Suprapubic skin (tissue), 4 donors: ENCODE data around the gene GRIP2. TPM values are rescaled to one million over a fixed set of nuclear protein-coding genes. Genes with fewer than 3 reads are reported as not detected.
"Not testable (repeated sequence)": the region's sequence is repeated elsewhere in the genome, so short reads cannot be mapped to it uniquely, and the experiment has no call there.

Source experiments
- DNase-seq, 2 donors: peaks; one replicate each; pipeline ENCODE4 v3.0.0-alpha.2; 2019; ENCODE audit warnings: low spot score in 2 of 2
- H3K27ac ChIP-seq: fragments of 200-600 bp; sonication (generic); one replicate; pipeline ENCODE4 v1.5.1; 2019
- H3K27me3 ChIP-seq: fragments of 200-600 bp; sonication (generic); one replicate; pipeline ENCODE4 v1.5.1; 2019
- H3K36me3 ChIP-seq: fragments of 200-600 bp; sonication (generic); one replicate; pipeline ENCODE4 v1.5.1; 2019
- H3K4me1 ChIP-seq: fragments of 200-600 bp; sonication (generic); one replicate; pipeline ENCODE4 v1.5.1; 2019
- H3K4me3 ChIP-seq: fragments of 200-600 bp; sonication (generic); one replicate; pipeline ENCODE4 v1.5.1; 2019; ENCODE audit warnings: mild to moderate bottlenecking
- H3K9me3 ChIP-seq: fragments of 200-600 bp; sonication (generic); one replicate; pipeline ENCODE4 v1.5.1; 2019
- CTCF ChIP-seq, 2 donors: fragments of 200-600 bp in 1 of 2; fragments of 450-650 bp in 1 of 2; sonication (generic) in 1 of 2; IDR thresholded peaks; one replicate each; pipeline ENCODE4 v1.5.1; 2016 to 2019; ENCODE audit warnings: antibody characterized with exemption in 2 of 2, mild to moderate bottlenecking in 1 of 2, moderate library complexity in 1 of 2
- EP300 ChIP-seq: sonication (generic); formaldehyde crosslinking; IDR thresholded peaks from one replicate; pipeline ENCODE4 v1.6.1; 2017; ENCODE audit warnings: antibody characterized with exemption
- POLR2A ChIP-seq, 2 donors: fragments of 450-650 bp; IDR thresholded peaks; one replicate each; pipeline ENCODE4 v1.6.1; 2017; ENCODE audit warnings: antibody characterized with exemption in 2 of 2, mild to moderate bottlenecking in 2 of 2, moderate library complexity in 2 of 2
- POLR2AphosphoS5 ChIP-seq, 3 donors: sonication (generic); formaldehyde crosslinking; IDR thresholded peaks; one replicate each; pipeline ENCODE4 v1.6.1; 2017; ENCODE audit warnings: antibody characterized with exemption in 3 of 3
- whole genome bisulfite sequencing: methylation state at CpG from one replicate; pipeline ENCODE4 v1.1.5; 2018; 5-methylcytosine and 5-hydroxymethylcytosine counted together
- total RNA-seq, 4 donors: library from RNA; depleted of rRNA; stranded (reverse); fragments of >200 nt; gene quantifications; one replicate each; pipeline ENCODE4 v1.1.0, GENCODE V29; 2016

GRIP2 gene
- total RNA-seq, 4 donors from 2014 or later = 0.65 to 5.8 (median 3.0) TPM

GRCh38 chr3:14518432-14518802 is 21.7 kb downstream of the GRIP2 start:
- H3K27ac ChIP-seq = no peak overlapping the region
- DNase-seq = peak; percentile 35 to 67

GRCh38 chr3:14517601-14518431 is 22.3 kb downstream of the GRIP2 start:
- WGBS = 91% methylated on average over 18 of the region's 22 CpGs
- DNase-seq = peak; percentile 49 to 52
- Histone ChIP-seq H3K4me1 (no peaks in the 10 kb centered on the region), H3K27ac (no peak overlapping the region), H3K9me3 (no peaks in the 10 kb centered on the region), H3K27me3 (no peaks in the 10 kb centered on the region), H3K4me3 (no peak overlapping the region), H3K36me3 (no peaks in the 10 kb centered on the region)
- TF ChIP-seq EP300 (no peak), POLR2AphosphoS5 (IDR thresholded peaks at IDR 0.05) (no peak), CTCF (IDR thresholded peaks at IDR 0.05) (no peak), POLR2A (IDR thresholded peaks at IDR 0.05) (no peak)

More at GRCh38 chr3:14518432-14518802, 21.7 kb downstream of the GRIP2 start:
- no peaks in the 10 kb centered on the region for H3K36me3 ChIP-seq
- no peak overlapping the region for H3K4me3 ChIP-seq
- H3K4me1 ChIP-seq = no peaks in the 10 kb centered on the region
- H3K27me3 ChIP-seq = no peaks in the 10 kb centered on the region
- 83% methylated on average over 7 of the region's 7 CpGs for WGBS
- TF ChIP-seq CTCF (IDR thresholded peaks at IDR 0.05) = no peak
- TF ChIP-seq POLR2A (IDR thresholded peaks at IDR 0.05) = no peak
- no peaks in the 10 kb centered on the region for H3K9me3 ChIP-seq

- no peak for TF ChIP-seq POLR2A (IDR thresholded peaks at IDR 0.05)
- no peak for TF ChIP-seq POLR2AphosphoS5 (IDR thresholded peaks at IDR 0.05)
- no peak for TF ChIP-seq EP300
- no peak for TF ChIP-seq CTCF (IDR thresholded peaks at IDR 0.05)
- no peaks in the 10 kb centered on the region for H3K36me3 ChIP-seq
- no peak overlapping the region for H3K4me3 ChIP-seq
- H3K27ac ChIP-seq = no peak overlapping the region
- H3K27me3 ChIP-seq = no peaks in the 10 kb centered on the region
- 82% methylated on average over 13 of the region's 13 CpGs for WGBS
- DNase-seq = peak; percentile 32 to 74
- H3K9me3 ChIP-seq = no peaks in the 10 kb centered on the region
- no peaks in the 10 kb centered on the region for H3K4me1 ChIP-seq
Measured at GRCh38 chr3:14516738-14517345, 23.3 kb downstream of the GRIP2 start.

GRCh38 chr3:14515526-14515925 is 24.6 kb downstream of the GRIP2 start:
- peak; percentile 1 to 13 for DNase-seq
- not testable (repeated sequence) for H3K4me1 ChIP-seq, H3K36me3 ChIP-seq, H3K4me3 ChIP-seq, H3K9me3 ChIP-seq, H3K27ac ChIP-seq, H3K27me3 ChIP-seq
- WGBS = 98% methylated on average over 11 of the region's 11 CpGs

GRCh38 chr3:14514323-14514720 is 25.8 kb downstream of the GRIP2 start:
- no peaks in the 10 kb centered on the region for H3K4me1 ChIP-seq
- peak; percentile 40 to 65 for DNase-seq
- 100% methylated on average over 1 of the region's 17 CpGs for WGBS
- H3K36me3 ChIP-seq = no peaks in the 10 kb centered on the region
- H3K27ac ChIP-seq = no peak overlapping the region
- no peak overlapping the region for H3K4me3 ChIP-seq
- H3K27me3 ChIP-seq = no peaks in the 10 kb centered on the region
- H3K9me3 ChIP-seq = no peaks in the 10 kb centered on the region
- TF ChIP-seq EP300 = no peak
- TF ChIP-seq POLR2A (IDR thresholded peaks at IDR 0.05) = no peak
- no peak for TF ChIP-seq POLR2AphosphoS5 (IDR thresholded peaks at IDR 0.05)
- TF ChIP-seq CTCF (IDR thresholded peaks at IDR 0.05) = no peak
